ENCODE results near the gene GPANK1. TPM values are rescaled to one million over a fixed set of nuclear protein-coding genes. Genes with fewer than 3 reads are reported as not detected.

The GPANK1 gene
- total and polyA plus RNA-seq, 9 donors, result 14.6 to 26.6 (median 17.7) TPM

DNA sequence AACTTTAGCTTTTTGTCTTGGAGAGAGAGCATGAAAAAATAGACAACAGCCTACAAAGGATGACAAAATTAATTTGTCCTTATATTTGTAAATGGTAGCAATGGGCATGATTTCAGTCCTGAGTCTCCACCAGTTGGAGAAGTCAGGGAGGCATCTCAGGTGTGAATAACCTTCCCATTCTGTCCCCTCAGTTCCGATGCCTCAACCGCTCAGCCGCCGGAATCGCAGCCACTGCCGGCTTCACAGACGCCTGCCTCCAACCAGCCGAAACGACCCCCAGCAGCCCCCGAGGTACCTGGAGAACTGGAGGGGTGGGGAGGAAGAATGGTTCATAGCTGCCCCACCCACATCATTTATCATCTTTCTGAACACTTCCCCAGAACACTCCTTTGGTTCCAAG lies 40.7 kb downstream of the GPANK1 start:
- TF ChIP-seq EP300 (IDR thresholded peaks at IDR 0.05) (no peak), POLR2A (IDR thresholded peaks at IDR 0.05) (no peak)
- TF ChIP-seq, protein P1, sequence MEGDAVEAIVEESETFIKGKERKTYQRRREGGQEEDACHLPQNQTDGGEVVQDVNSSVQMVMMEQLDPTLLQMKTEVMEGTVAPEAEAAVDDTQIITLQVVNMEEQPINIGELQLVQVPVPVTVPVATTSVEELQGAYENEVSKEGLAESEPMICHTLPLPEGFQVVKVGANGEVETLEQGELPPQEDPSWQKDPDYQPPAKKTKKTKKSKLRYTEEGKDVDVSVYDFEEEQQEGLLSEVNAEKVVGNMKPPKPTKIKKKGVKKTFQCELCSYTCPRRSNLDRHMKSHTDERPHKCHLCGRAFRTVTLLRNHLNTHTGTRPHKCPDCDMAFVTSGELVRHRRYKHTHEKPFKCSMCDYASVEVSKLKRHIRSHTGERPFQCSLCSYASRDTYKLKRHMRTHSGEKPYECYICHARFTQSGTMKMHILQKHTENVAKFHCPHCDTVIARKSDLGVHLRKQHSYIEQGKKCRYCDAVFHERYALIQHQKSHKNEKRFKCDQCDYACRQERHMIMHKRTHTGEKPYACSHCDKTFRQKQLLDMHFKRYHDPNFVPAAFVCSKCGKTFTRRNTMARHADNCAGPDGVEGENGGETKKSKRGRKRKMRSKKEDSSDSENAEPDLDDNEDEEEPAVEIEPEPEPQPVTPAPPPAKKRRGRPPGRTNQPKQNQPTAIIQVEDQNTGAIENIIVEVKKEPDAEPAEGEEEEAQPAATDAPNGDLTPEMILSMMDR (IDR thresholded peaks at IDR 0.05), result no peak
- intact Hi-C loops (cut with DNase I), result loop anchor here in 1 of 4 donors (5.0 kb wide), 1 partner anchor 1657 kb away; no protein-coding TSS in a partner anchor
- no peak overlapping the region for H3K27ac ChIP-seq

DNA sequence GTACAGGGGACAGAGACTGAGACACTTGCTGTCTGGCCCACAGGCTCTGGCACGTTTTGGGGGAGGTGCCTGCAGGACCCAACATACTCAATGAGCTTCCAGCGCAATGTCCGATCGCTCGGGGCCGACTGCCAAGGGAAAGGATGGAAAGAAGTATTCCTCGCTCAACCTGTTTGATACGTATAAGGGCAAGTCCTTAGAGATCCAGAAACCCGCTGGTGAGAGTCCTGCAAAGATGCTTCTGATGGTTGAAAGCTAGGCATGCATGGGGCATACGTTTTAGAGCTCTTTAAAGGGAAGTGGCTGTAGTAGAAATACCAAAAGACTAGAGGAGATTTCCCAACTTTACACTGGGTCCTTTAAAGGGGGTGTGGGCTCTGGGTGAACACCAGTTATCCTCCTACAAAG lies 42.1 kb downstream of the GPANK1 start:
- Histone ChIP-seq H3K4me1 (ENCODE audit: insufficient read depth) (peaks cover 1% of the 10 kb centered on the region), H3K27ac (peak overlapping the region in 1 of 2 donors; percentile 98), H3K36me3 (no peaks in the 10 kb centered on the region), H3K4me3 (no peak overlapping the region), H3K9me3 (no peaks in the 10 kb centered on the region), H3K27me3 (no peaks in the 10 kb centered on the region)
- no peak for DNase-seq
- intact Hi-C loops (cut with DNase I), result loop anchor here in 1 of 4 donors (5.0 kb wide), 1 partner anchor 1655 kb away; no protein-coding TSS in a partner anchor
- no peak for TF ChIP-seq POLR2A (IDR thresholded peaks at IDR 0.05)
- TF ChIP-seq, protein P1 (IDR thresholded peaks at IDR 0.05), result no peak
- no peak for TF ChIP-seq EP300 (IDR thresholded peaks at IDR 0.05)
- 32 to 54% (median 33%) methylated on average over 10 of the region's 10 CpGs for WGBS, 3 donors

More for the DNA sequence above, 40.7 kb downstream of the GPANK1 start:
- Histone ChIP-seq H3K9me3 (no peaks in the 10 kb centered on the region), H3K4me3 (no peak overlapping the region), H3K4me1 (ENCODE audit: insufficient read depth) (peaks cover 1% of the 10 kb centered on the region), H3K36me3 (no peaks in the 10 kb centered on the region), H3K27me3 (no peaks in the 10 kb centered on the region)
- no peak for DNase-seq
- WGBS, 3 donors, result 80 to 87% (median 83%) methylated on average over 10 of the region's 10 CpGs

DNA sequence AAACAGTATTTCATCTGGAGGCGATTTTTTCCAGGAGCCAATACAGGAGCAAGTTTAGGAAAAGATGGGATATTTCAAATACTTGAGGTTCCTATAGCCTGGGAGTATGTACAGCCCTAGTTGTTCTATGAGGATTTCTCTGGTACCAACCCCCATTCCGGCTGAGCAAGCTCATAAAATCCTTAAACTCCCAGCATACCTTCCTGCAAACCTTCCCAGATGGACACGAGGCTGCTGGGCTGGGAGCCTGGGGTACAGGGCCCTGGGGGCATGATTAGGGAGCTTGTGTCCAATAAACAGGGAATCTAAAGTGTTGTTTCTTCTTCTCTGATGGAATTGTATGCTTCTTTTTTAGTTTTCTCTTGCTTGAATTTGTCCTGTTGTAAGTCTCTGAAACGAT lies 42.8 kb downstream of the GPANK1 start:
- no peaks in the 10 kb centered on the region for H3K36me3 ChIP-seq
- H3K4me3 ChIP-seq, result peak overlapping the region; percentile 82
- H3K27me3 ChIP-seq, result no peaks in the 10 kb centered on the region
- 10 to 15% (median 13%) methylated on average over 4 of the region's 4 CpGs for WGBS, 3 donors
- peaks cover 1% of the 10 kb centered on the region for H3K4me1 ChIP-seq (ENCODE audit: insufficient read depth)
- intact Hi-C loops (cut with DNase I), result loop anchor here in 2 of 4 donors (2.0 to 5.0 kb wide), 2 partner anchors 31 to 1655 kb away; partner anchors contain the start of gene BAG6 (in 1 of the 2)
- H3K9me3 ChIP-seq, result no peaks in the 10 kb centered on the region
- no peak for DNase-seq
- no peak for TF ChIP-seq POLR2A (IDR thresholded peaks at IDR 0.05)
- TF ChIP-seq EP300 (IDR thresholded peaks at IDR 0.05), result no peak
- TF ChIP-seq, protein P1 (IDR thresholded peaks at IDR 0.05), result no peak
- peak overlapping the region in 1 of 2 donors; percentile 98 for H3K27ac ChIP-seq

DNA sequence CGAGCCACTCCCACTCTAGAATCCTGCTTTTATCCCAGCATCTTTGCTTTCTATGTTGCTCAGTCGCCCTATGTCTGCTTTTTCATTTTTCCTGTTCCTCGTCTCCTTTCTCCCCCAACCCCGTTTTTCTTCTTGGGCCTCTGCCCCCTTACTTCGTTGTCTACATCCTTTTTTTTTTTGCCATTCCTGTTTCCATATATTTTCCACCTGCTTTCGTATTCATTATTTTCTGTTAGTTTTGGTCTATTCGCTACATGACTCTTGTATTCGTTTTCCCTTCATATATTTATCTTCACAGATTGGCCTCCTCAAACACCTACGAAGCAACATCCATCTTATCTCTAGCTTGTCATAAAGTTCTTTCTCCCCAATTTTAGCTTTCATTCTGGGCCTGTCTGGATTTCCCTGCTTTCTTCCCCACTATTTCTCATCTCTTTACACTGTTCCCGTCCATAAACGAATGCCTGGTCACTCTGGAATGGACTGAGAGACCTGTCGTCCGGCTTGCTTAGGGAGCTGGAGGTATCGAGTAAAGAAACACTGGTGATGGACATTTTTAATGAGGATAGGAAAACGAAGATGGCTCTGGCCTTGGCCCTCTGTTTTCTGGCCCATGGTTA lies 43.4 kb downstream of the GPANK1 start:
- DNase-seq, result no peak
- TF ChIP-seq, protein P1 (IDR thresholded peaks at IDR 0.05), result no peak
- no peak for TF ChIP-seq EP300 (IDR thresholded peaks at IDR 0.05)
- no peak for TF ChIP-seq POLR2A (IDR thresholded peaks at IDR 0.05)
- intact Hi-C loops (cut with DNase I), result loop anchor here in 2 of 4 donors (2.0 to 5.0 kb wide), 2 partner anchors 31 to 1654 kb away; partner anchors contain the start of gene BAG6 (in 1 of the 2)
- Histone ChIP-seq H3K9me3 (no peaks in the 10 kb centered on the region), H3K27me3 (no peaks in the 10 kb centered on the region), H3K4me1 (ENCODE audit: insufficient read depth) (peaks cover 1% of the 10 kb centered on the region), H3K4me3 (peak overlapping the region; percentile 82), H3K27ac (peak overlapping the region; percentile 96 to 98), H3K36me3 (no peaks in the 10 kb centered on the region)
- WGBS, 3 donors, result 2 to 4% (median 2%) methylated on average over 15 of the region's 15 CpGs

All from ovary (tissue), 9 donors.